IMR-90 (cell line): ENCODE measurements around the gene DGKQ. TPM values are rescaled to one million over a fixed set of nuclear protein-coding genes. Genes with fewer than 3 reads are reported as not detected.

Experiments
- ATAC-seq: fragments of 200-7000 bp; cut with Tn5 transposase; 2 replicates; pipeline ENCODE4 v1.9.1; 2020; ENCODE audit warnings: low read depth, mild to moderate bottlenecking, moderate library complexity
- BruUV-seq: library from RNA; stranded (reverse); fragments of 400-500 nt; replicated peaks from 2 replicates; lab custom pipeline; 2021; lab: Mats Ljungman, UMichigan
- CTCF ChIA-PET: fragments of 300-600 bp; formaldehyde crosslinking; extraction: SDS; loops from one replicate; lab custom pipeline; 2021; ENCODE audit warnings: antibody characterized with exemption; lab: Yijun Ruan, JAX
- POLR2A ChIA-PET: fragments of 300-600 bp; sonication (Branson Sonifier 250); formaldehyde crosslinking; loops from one replicate; lab custom pipeline; 2022; ENCODE audit warnings: antibody characterized with exemption; ENCODE audit not compliant: unreplicated experiment; lab: Charles Lee
- DNase-seq: peaks from one replicate; pipeline ENCODE4 v3.0.0; 2013
- H2AFZ ChIP-seq: replicated peaks from 2 replicates; pipeline ENCODE3; 2013; ENCODE audit warnings: low read length, mild to moderate bottlenecking; ENCODE audit not compliant: poor library complexity
- H2AK5ac ChIP-seq: 2 replicates; pipeline ENCODE4 v1.6.1; 2013; ENCODE audit warnings: low read depth, low read length, inconsistent platforms
- H2AK9ac ChIP-seq: replicated peaks from 2 replicates; pipeline ENCODE3; 2013; ENCODE audit warnings: mild to moderate bottlenecking, low read depth, low read length, moderate library complexity; ENCODE audit not compliant: poor library complexity
- H2BK120ac ChIP-seq: 2 replicates; pipeline ENCODE4 v1.6.1; 2013; ENCODE audit warnings: low read depth, low read length, inconsistent platforms
- H2BK15ac ChIP-seq: 3 replicates; pipeline ENCODE4 v1.6.1; 2013; ENCODE audit warnings: low read depth, low read length, inconsistent platforms
- H2BK20ac ChIP-seq: 2 replicates; pipeline ENCODE4 v1.6.1; 2013; ENCODE audit warnings: low read depth, mild to moderate bottlenecking, inconsistent platforms, low read length, moderate library complexity
- H2BK5ac ChIP-seq: 2 replicates; pipeline ENCODE4 v1.6.1; 2013; ENCODE audit warnings: mild to moderate bottlenecking, low read depth, low read length, inconsistent platforms; ENCODE audit not compliant: poor library complexity, severe bottlenecking
- H3K14ac ChIP-seq: replicated peaks from 2 replicates; pipeline ENCODE4 v1.6.1; 2013; ENCODE audit warnings: low read depth, low read length, inconsistent platforms
- H3K18ac ChIP-seq: 2 replicates; pipeline ENCODE4 v1.6.1; 2013; ENCODE audit warnings: low read depth, low read length, control low read depth
- H3K23ac ChIP-seq: 2 replicates; pipeline ENCODE4 v1.6.1; 2013; ENCODE audit warnings: low read depth, low read length, inconsistent platforms
- H3K27ac ChIP-seq: 2 replicates; pipeline ENCODE4 v1.5.1; 2013; ENCODE audit warnings: mild to moderate bottlenecking, control low read depth, low read length; ENCODE audit not compliant: insufficient read depth
- H3K27me3 ChIP-seq: 2 replicates; pipeline ENCODE4 v1.6.1; 2013; ENCODE audit warnings: low read length; ENCODE audit not compliant: control insufficient read depth, insufficient read depth
- H3K36me3 ChIP-seq: 2 replicates; pipeline ENCODE4 v1.6.1; 2013; ENCODE audit warnings: low read length, mixed read lengths; ENCODE audit not compliant: control insufficient read depth, insufficient read depth
- H3K4ac ChIP-seq: 2 replicates; pipeline ENCODE4 v1.6.1; 2013; ENCODE audit warnings: low read depth, low read length, inconsistent platforms
- H3K4me1 ChIP-seq: 2 replicates; pipeline ENCODE4 v1.6.1; 2013; ENCODE audit warnings: low read length, mixed read lengths; ENCODE audit not compliant: control insufficient read depth, insufficient read depth
- H3K4me2 ChIP-seq: 2 replicates; pipeline ENCODE4 v1.6.1; 2013; ENCODE audit warnings: low read depth, mild to moderate bottlenecking, control low read depth, low read length, moderate library complexity
- H3K4me3 ChIP-seq: 2 replicates; pipeline ENCODE4 v1.5.1; 2013; ENCODE audit warnings: low read depth, mild to moderate bottlenecking, control low read depth, low read length, moderate library complexity; ENCODE audit not compliant: insufficient read depth
- H3K56ac ChIP-seq: 2 replicates; pipeline ENCODE4 v1.6.1; 2013; ENCODE audit warnings: low read length, inconsistent platforms; ENCODE audit not compliant: insufficient read depth; ENCODE audit errors: extremely low read depth
- H3K79me1 ChIP-seq, 2 experiments: 2 replicates each; pipeline ENCODE4 v1.6.1; 2013; ENCODE audit warnings: low read length in 2 of 2, inconsistent platforms in 1 of 2, low read depth in 1 of 2
- H3K9ac ChIP-seq: 2 replicates; pipeline ENCODE4 v1.6.1; 2013; ENCODE audit warnings: low read depth, low read length, control low read depth
- H3K9me1 ChIP-seq: 2 replicates; pipeline ENCODE4 v1.6.1; 2013; ENCODE audit warnings: low read length, inconsistent platforms; ENCODE audit not compliant: insufficient read depth
- H3K9me3 ChIP-seq: 2 replicates; pipeline ENCODE4 v1.6.1; 2013; ENCODE audit warnings: low read length; ENCODE audit not compliant: control insufficient read depth, insufficient read depth
- H4K20me1 ChIP-seq: 2 replicates; pipeline ENCODE4 v1.6.1; 2013; ENCODE audit warnings: low read length, inconsistent platforms; ENCODE audit not compliant: insufficient read depth
- H4K5ac ChIP-seq: 2 replicates; pipeline ENCODE4 v1.6.1; 2013; ENCODE audit warnings: mild to moderate bottlenecking, low read depth, low read length, control low read depth
- H4K8ac ChIP-seq, 2 experiments: 2 replicates each; pipeline ENCODE4 v1.6.1; 2013; ENCODE audit warnings: low read depth in 2 of 2, low read length in 2 of 2, control low read depth in 1 of 2, inconsistent platforms in 1 of 2
- H4K91ac ChIP-seq: 2 replicates; pipeline ENCODE4 v1.6.1; 2013; ENCODE audit warnings: low read depth, low read length, inconsistent platforms; ENCODE audit not compliant: insufficient read depth
- CEBPB ChIP-seq: IDR thresholded peaks from 2 replicates; pipeline ENCODE4 v1.6.1; 2012; ENCODE audit warnings: low read depth, low read length, improper control_type of control experiment
- CHD1 ChIP-seq: IDR thresholded peaks from 2 replicates; pipeline ENCODE4 v1.6.1; 2012; ENCODE audit warnings: low read depth, low read length, improper control_type of control experiment
- FOS ChIP-seq: fragments of 150-350 bp; IDR thresholded peaks from 2 replicates; pipeline ENCODE4 v1.6.1; 2016; ENCODE audit warnings: low read depth, low read length
- MAFK ChIP-seq: IDR thresholded peaks from 2 replicates; pipeline ENCODE4 v1.6.1; 2012; ENCODE audit warnings: low read depth, low read length, improper control_type of control experiment
- NFE2L2 ChIP-seq: fragments of 150-350 bp; IDR thresholded peaks from 2 replicates; pipeline ENCODE4 v1.6.1; 2016; ENCODE audit warnings: low read depth, mild to moderate bottlenecking, low read length
- POLR2A ChIP-seq: IDR thresholded peaks from 2 replicates; pipeline ENCODE4 v1.6.1; 2012; ENCODE audit warnings: mild to moderate bottlenecking, low read depth, low read length
- RFX5 ChIP-seq: IDR thresholded peaks from 2 replicates; pipeline ENCODE4 v1.8.0; 2012; ENCODE audit warnings: low read depth, mild to moderate bottlenecking, low read length, moderate library complexity
- SMC3 ChIP-seq: fragments of 150-350 bp; IDR thresholded peaks from 2 replicates; pipeline ENCODE4 v1.6.1; 2016; ENCODE audit warnings: low read depth, mild to moderate bottlenecking, antibody characterized with exemption, low read length, moderate library complexity
- WGBS, 2 experiments: methylation state at CpG; one replicate each; pipeline versions ENCODE4 v1.1.5 to v1.1.7; 2013; ENCODE audit warnings: missing lambda C conversion rate in 2 of 2; ENCODE audit not compliant: insufficient read length in 1 of 2; ENCODE audit errors: extremely low coverage in 2 of 2; 5-methylcytosine and 5-hydroxymethylcytosine counted together
- dilution Hi-C: fragments of 300-500 bp; cut with HindIII; formaldehyde crosslinking; loops from one replicate; pipeline ENCODE4 v1.14.3; 2018; ENCODE audit warnings: low sequenced_read_pairs; ENCODE audit not compliant: unreplicated experiment
- in situ Hi-C: fragments of 300-500 bp; cut with MboI; formaldehyde crosslinking; loops from 3 replicates; pipeline ENCODE4 v1.14.3; 2019; ENCODE audit warnings: low sequenced_read_pairs, inconsistent platforms, mixed read lengths
- intact Hi-C: fragments of 100-400 bp; cut with micrococcal nuclease; formaldehyde crosslinking; loops from 2 replicates; pipeline ENCODE4 v1.10.0; 2022
- polyA plus RNA-seq, 3 experiments: library from polyadenylated mRNA; depleted of rRNA; stranded (reverse); fragments of >200 nt; gene quantifications; 2 replicates each; pipeline ENCODE4 v1.2.3, GENCODE V29; 2012; ENCODE audit warnings: low replicate concordance in 1 of 3
- total RNA-seq: library from RNA; depleted of rRNA; stranded (reverse); fragments of >200 nt; gene quantifications from 2 replicates; pipeline ENCODE4 v1.2.3, GENCODE V29; 2012
- TF ChIP-seq, protein P1 (sequence below): fragments of 150-350 bp; IDR thresholded peaks from 2 replicates; pipeline ENCODE4 v1.6.1; 2016; ENCODE audit warnings: low read depth, mild to moderate bottlenecking, low read length, moderate library complexity, borderline replicate concordance

Gene DGKQ
- total and polyA plus RNA-seq, 2 of the 4 experiments (the other 2 are of a cell fraction): 4.3 to 15.6 TPM

DNA sequence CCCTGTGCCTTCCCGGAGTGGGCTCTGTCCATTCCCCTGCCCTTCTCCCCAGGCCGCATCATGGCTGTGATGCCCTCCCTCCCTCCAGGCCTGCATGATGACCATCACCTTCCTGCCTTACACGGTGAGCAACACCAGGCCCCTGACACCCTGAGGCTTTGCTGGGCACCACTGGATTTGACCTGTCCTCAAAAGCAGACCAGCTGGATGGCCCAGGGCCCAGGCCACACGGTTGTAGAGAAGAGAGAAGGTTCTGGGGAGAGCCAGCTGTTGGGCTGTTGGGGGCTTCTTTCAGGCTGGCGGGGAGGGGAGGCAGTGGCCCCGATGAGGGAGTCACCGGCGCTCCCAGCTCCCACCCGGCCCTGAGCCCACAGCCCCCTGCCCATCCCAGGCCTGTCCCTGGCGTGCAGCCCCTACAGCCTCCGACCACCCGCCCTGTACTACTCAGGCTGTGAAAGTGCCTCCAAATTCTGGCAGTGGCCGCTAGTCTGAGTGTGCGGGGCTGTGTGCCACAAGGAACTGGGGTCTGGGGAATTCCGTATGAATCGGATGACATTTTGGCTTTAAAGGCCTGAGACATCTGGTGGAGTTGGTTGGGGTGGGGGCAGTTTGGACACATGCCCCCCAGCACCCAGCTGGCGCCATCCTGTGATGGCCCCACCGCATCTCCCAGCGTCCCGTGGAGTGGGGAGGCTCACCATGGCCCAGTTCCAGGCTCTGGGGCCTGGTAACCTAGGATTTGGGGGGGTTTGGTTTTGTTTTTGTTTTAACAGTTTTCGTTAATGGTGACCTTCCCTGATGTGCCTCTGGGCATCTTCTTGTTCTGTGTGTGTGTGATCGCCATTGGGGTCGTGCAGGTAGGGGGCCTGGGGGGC lies 21.5 kb downstream of the DGKQ start (continued):
- TF ChIP-seq CHD1: no peak
- no peak for TF ChIP-seq POLR2A

DNA sequence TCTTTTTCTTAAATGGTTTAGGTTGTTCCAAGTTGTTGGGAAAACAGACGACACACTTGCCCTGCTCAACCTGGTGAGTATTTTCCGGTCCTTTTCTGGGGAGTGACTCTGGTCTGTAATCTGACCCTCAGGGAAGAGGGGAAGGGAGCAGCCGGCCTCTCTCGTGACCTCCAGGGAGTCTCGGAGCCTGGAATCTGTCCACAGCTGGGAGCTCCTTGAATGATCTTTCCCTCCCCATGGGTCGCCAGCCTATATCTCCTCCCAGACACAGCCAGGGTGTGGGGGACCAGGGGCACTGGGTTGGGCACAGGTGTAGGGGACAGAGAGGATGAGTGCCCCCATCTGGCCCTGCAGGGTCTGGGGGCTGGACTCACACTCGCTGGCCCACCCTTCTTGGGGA lies 22.2 kb downstream of the DGKQ start:
- 60% methylated on average over 1 of the region's 7 CpGs; no CpG with 5 or more reads in 1 of the 2 experiments for WGBS, 2 experiments
- H3K4me1 ChIP-seq: no peaks in the 10 kb centered on the region
- no peak overlapping the region for H2AK9ac ChIP-seq
- peaks cover 7% of the 10 kb centered on the region for H3K36me3 ChIP-seq
- H2AK5ac ChIP-seq: no peak overlapping the region
- no peak overlapping the region for H3K56ac ChIP-seq
- H3K18ac ChIP-seq: no peak overlapping the region
- H3K9me1 ChIP-seq: 0 out of 2 replicates have a peak, but pooled peaks cover 5% of the 10 kb centered on the region
- H2BK15ac ChIP-seq: no peak overlapping the region
- no peak overlapping the region for H3K4me2 ChIP-seq
- H3K4me3 ChIP-seq: no peak overlapping the region
- H3K4ac ChIP-seq: no peak overlapping the region
- H3K27me3 ChIP-seq: no peaks in the 10 kb centered on the region
- H4K5ac ChIP-seq: no peak overlapping the region
- TF ChIP-seq NFE2L2 (no peak), CHD1 (no peak), FOS (no peak), RFX5 (no peak), MAFK (no peak), CEBPB (no peak), SMC3 (no peak)
- TF ChIP-seq, protein P1, sequence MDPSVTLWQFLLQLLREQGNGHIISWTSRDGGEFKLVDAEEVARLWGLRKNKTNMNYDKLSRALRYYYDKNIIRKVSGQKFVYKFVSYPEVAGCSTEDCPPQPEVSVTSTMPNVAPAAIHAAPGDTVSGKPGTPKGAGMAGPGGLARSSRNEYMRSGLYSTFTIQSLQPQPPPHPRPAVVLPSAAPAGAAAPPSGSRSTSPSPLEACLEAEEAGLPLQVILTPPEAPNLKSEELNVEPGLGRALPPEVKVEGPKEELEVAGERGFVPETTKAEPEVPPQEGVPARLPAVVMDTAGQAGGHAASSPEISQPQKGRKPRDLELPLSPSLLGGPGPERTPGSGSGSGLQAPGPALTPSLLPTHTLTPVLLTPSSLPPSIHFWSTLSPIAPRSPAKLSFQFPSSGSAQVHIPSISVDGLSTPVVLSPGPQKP: no peak
- ATAC-seq: no peak
- H2AFZ ChIP-seq: no peak overlapping the region
- no peak overlapping the region for H3K14ac ChIP-seq
- no peak overlapping the region for H2BK20ac ChIP-seq
- H4K20me1 ChIP-seq: peaks cover 11% of the 10 kb centered on the region; the same call in 1 of the 2 replicates
- no peak overlapping the region for H3K9ac ChIP-seq
- no peaks in the 10 kb centered on the region for H3K9me3 ChIP-seq
- DNase-seq: no peak
- POLR2A ChIA-PET: no interaction called here
- no peaks in the 10 kb centered on the region for H3K79me1 ChIP-seq
- dilution Hi-C loops: no loop called here
- H3K27ac ChIP-seq: no peak overlapping the region
- H4K91ac ChIP-seq: no peak overlapping the region
- H3K23ac ChIP-seq: no peak overlapping the region
- H4K8ac ChIP-seq: no peak overlapping the region
- BruUV-seq: no TSS peak
- in situ Hi-C loops: no loop called here
- H2BK5ac ChIP-seq: no peak overlapping the region
- no peak overlapping the region for H2BK120ac ChIP-seq
- intact Hi-C loops: no loop called here
- CTCF ChIA-PET: no interaction called here
